H54 (cell line): ENCODE data around the gene NCAPH2.

Source experiments
- DNase-seq: peaks from one replicate; pipeline ENCODE4 v3.0.0; 2011; ENCODE audit warnings: low spot score, mixed read lengths; ENCODE audit not compliant: insufficient read length
- FAIRE-seq: peaks from 3 replicates; lab custom pipeline; 2011; peaks lifted over from hg19 to GRCh38; lab: Jason Lieb, UNC
- POLR2A ChIP-seq: IDR thresholded peaks from 2 replicates; pipeline ENCODE4 v1.6.1; 2011; ENCODE audit warnings: low read depth, mild to moderate bottlenecking, low read length

The NCAPH2 gene

GRCh38 chr22:50542416-50542927, 34.4 kb downstream of the NCAPH2 start:
- no peak for DNase-seq
- no peak for FAIRE-seq
- no peak for TF ChIP-seq POLR2A

- no peak for TF ChIP-seq POLR2A
- FAIRE-seq (no peak), DNase-seq (no peak)
Observed at GRCh38 chr22:50544078-50544745, 36.2 kb downstream of the NCAPH2 start.

- FAIRE-seq = no peak
- TF ChIP-seq POLR2A = no peak
- DNase-seq = no peak
Observed at GRCh38 chr22:50544746-50545253, 36.8 kb downstream of the NCAPH2 start.

- no peak for TF ChIP-seq POLR2A
- FAIRE-seq = no peak
- DNase-seq = no peak
Observed at GRCh38 chr22:50545522-50546325, 37.7 kb downstream of the NCAPH2 start, which contains the start of gene KLHDC7B. Gene KLHDC7B (plus strand): TSS chr22:50545899. CDS start chr22:50546244, 345 bp downstream.

GRCh38 chr22:50546326-50547262, 38.6 kb downstream of the NCAPH2 start:
- no peak for TF ChIP-seq POLR2A
- no peak for FAIRE-seq
- no peak for DNase-seq

GRCh38 chr22:50547263-50547985, 39.4 kb downstream of the NCAPH2 start:
- TF ChIP-seq POLR2A = no peak
- FAIRE-seq (no peak), DNase-seq (no peak)

- DNase-seq = no peak
Observed at GRCh38 chr22:50548040-50548920, 40.3 kb downstream of the NCAPH2 start.

GRCh38 chr22:50548921-50549790, 41.1 kb downstream of the NCAPH2 start:
- no peak for TF ChIP-seq POLR2A
- FAIRE-seq (no peak), DNase-seq (no peak)

More at GRCh38 chr22:50548040-50548920, 40.3 kb downstream of the NCAPH2 start:
- no peak for TF ChIP-seq POLR2A
- no peak for FAIRE-seq

- no peak for DNase-seq
- no peak for FAIRE-seq
- no peak for TF ChIP-seq POLR2A
Observed at GRCh38 chr22:50550395-50550794, 42.4 kb downstream of the NCAPH2 start.

- FAIRE-seq = no peak
- no peak for TF ChIP-seq POLR2A
- no peak for DNase-seq
Observed at GRCh38 chr22:50551160-50551752, 43.2 kb downstream of the NCAPH2 start.
